ENCODE data around the gene STX2.
"Not testable (repeated sequence)": the region's sequence is repeated elsewhere in the genome, so short reads cannot be mapped to it uniquely, and the experiment has no call there.

Gene STX2

GRCh38 chr12:130799051-130799450, 40.0 kb downstream of the STX2 start:
- DNase-seq (ENCODE audit: low spot score), result no peak

- DNase-seq (ENCODE audit: low spot score), result no peak
These were observed 41.9 kb downstream of the STX2 start for GRCh38 chr12:130796985-130797686.

- DNase-seq (ENCODE audit: low spot score), result no peak
These were observed 43.1 kb downstream of the STX2 start for GRCh38 chr12:130795906-130796305.

GRCh38 chr12:130793554-130793849, 45.5 kb downstream of the STX2 start:
- no peak for DNase-seq (ENCODE audit: low spot score)

GRCh38 chr12:130792821-130793553, 46.1 kb downstream of the STX2 start:
- DNase-seq (ENCODE audit: low spot score), result no peak

- DNase-seq (ENCODE audit: low spot score), result no peak
These were observed 47.4 kb downstream of the STX2 start for GRCh38 chr12:130791629-130792028.

- no peak for DNase-seq (ENCODE audit: low spot score)
These were observed 50.5 kb downstream of the STX2 start for GRCh38 chr12:130788515-130788914.

GRCh38 chr12:130787445-130788410, 51.3 kb downstream of the STX2 start:
- no peak for DNase-seq (ENCODE audit: low spot score)

- DNase-seq (ENCODE audit: low spot score), result no peak
These were observed 52.0 kb downstream of the STX2 start for GRCh38 chr12:130787041-130787440.

GRCh38 chr12:130783110-130783715, 55.8 kb downstream of the STX2 start:
- DNase-seq (ENCODE audit: low spot score), result no peak

GRCh38 chr12:130782245-130782644, 56.8 kb downstream of the STX2 start:
- DNase-seq (ENCODE audit: low spot score), result not testable (repeated sequence)

- DNase-seq (ENCODE audit: low spot score), result no peak
These were observed 58.0 kb downstream of the STX2 start for GRCh38 chr12:130780880-130781575.

- no peak for DNase-seq (ENCODE audit: low spot score)
These were observed 58.7 kb downstream of the STX2 start for GRCh38 chr12:130780325-130780724.

- DNase-seq (ENCODE audit: low spot score), result no peak
These were observed 60.3 kb downstream of the STX2 start for GRCh38 chr12:130778776-130779175.

- DNase-seq (ENCODE audit: low spot score), result no peak
These were observed 62.2 kb downstream of the STX2 start for GRCh38 chr12:130776857-130777339.

- peak; percentile 92 for DNase-seq (ENCODE audit: low spot score)
These were observed 62.8 kb downstream of the STX2 start for GRCh38 chr12:130775953-130776856.

GRCh38 chr12:130770413-130771028, 68.5 kb downstream of the STX2 start:
- no peak for DNase-seq (ENCODE audit: low spot score)

GRCh38 chr12:130768120-130768519, 70.9 kb downstream of the STX2 start:
- DNase-seq (ENCODE audit: low spot score), result no peak

GRCh38 chr12:130766470-130766869, 72.6 kb downstream of the STX2 start:
- DNase-seq (ENCODE audit: low spot score), result no peak

- DNase-seq (ENCODE audit: low spot score), result no peak
These were observed 73.8 kb downstream of the STX2 start for GRCh38 chr12:130765186-130765659.
